ENCODE measurements around the gene TMEM169. TPM values are rescaled to one million over a fixed set of nuclear protein-coding genes. Genes with fewer than 3 reads are reported as not detected.

Gene TMEM169
- polyA plus RNA-seq, 1 donor from 2014 or later: 29.6 TPM

GRCh38 chr2:216144857-216145256, 63.1 kb downstream of the TMEM169 start:
- Histone ChIP-seq H3F3A (ENCODE audit: insufficient read depth, low read length, poor library complexity, severe bottlenecking) (no peaks in the 10 kb centered on the region), H2AFZ (ENCODE audit: low read depth, low read length) (no peak overlapping the region), H4K20me1 (ENCODE audit: insufficient read depth) (no peaks in the 10 kb centered on the region), H3K27ac (ENCODE audit: low read length) (no peak overlapping the region), H3K9ac (ENCODE audit: low read length) (no peak overlapping the region), H3K4me3 (ENCODE audit: low read length) (no peak overlapping the region), H3K27me3 (ENCODE audit: insufficient read depth, low read depth, low read length) (no peaks in the 10 kb centered on the region), H3K36me3 (ENCODE audit: insufficient read depth, low read length) (peaks cover 11% of the 10 kb centered on the region), H3K9me3 (ENCODE audit: low read length) (no peaks in the 10 kb centered on the region), H3K9me2 (ENCODE audit: insufficient read depth, low read length) (no peaks in the 10 kb centered on the region), H3K4me2 (ENCODE audit: low read length) (no peak overlapping the region), H3K79me2 (replicated peaks; ENCODE audit: insufficient read depth, low read length) (peaks cover 4% of the 10 kb centered on the region)
- TF ChIP-seq EZH2 (IDR thresholded peaks at IDR 0.05; ENCODE audit: borderline replicate concordance, insufficient read depth, low read length, poor library complexity, severe bottlenecking): no peak
- TF ChIP-seq REST (IDR thresholded peaks at IDR 0.05; ENCODE audit: borderline replicate concordance): no peak
- TF ChIP-seq, protein P1, sequence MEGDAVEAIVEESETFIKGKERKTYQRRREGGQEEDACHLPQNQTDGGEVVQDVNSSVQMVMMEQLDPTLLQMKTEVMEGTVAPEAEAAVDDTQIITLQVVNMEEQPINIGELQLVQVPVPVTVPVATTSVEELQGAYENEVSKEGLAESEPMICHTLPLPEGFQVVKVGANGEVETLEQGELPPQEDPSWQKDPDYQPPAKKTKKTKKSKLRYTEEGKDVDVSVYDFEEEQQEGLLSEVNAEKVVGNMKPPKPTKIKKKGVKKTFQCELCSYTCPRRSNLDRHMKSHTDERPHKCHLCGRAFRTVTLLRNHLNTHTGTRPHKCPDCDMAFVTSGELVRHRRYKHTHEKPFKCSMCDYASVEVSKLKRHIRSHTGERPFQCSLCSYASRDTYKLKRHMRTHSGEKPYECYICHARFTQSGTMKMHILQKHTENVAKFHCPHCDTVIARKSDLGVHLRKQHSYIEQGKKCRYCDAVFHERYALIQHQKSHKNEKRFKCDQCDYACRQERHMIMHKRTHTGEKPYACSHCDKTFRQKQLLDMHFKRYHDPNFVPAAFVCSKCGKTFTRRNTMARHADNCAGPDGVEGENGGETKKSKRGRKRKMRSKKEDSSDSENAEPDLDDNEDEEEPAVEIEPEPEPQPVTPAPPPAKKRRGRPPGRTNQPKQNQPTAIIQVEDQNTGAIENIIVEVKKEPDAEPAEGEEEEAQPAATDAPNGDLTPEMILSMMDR (IDR thresholded peaks at IDR 0.05; ENCODE audit: poor library complexity, severe bottlenecking): no peak
- no peak for TF ChIP-seq SMC3 (conservative IDR thresholded peaks at IDR 0.05; ENCODE audit: poor library complexity)
- TF ChIP-seq MXI1 (conservative IDR thresholded peaks at IDR 0.05; ENCODE audit: poor library complexity, severe bottlenecking): no peak
- TF ChIP-seq POLR2AphosphoS5 (IDR thresholded peaks at IDR 0.05): no peak
- TF ChIP-seq EP300 (conservative IDR thresholded peaks at IDR 0.05; ENCODE audit: poor library complexity, severe bottlenecking): no peak
- no peak for TF ChIP-seq TAF1 (IDR thresholded peaks at IDR 0.05; ENCODE audit: low read depth)

DNA sequence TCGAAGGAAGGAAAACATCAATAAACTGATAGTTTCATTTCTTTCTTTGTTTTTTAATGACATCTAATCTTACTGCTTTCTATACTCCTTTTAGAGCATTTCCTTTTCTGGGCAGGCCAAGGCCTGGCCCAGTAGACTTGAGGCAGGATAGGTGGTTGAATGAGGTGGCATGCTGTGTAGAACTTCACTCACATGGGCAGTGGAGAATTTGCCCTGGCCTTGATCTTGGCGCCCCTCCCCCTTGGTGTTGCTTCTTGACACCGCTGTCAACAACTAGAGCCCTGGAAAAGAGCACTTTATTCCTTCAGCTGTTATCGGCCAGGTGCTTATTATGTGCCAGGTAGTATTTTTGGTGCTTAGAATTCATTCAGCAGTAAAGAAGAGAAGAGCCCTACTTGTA, 64.9 kb downstream of the TMEM169 start:
- no peaks in the 10 kb centered on the region for H4K20me1 ChIP-seq (ENCODE audit: insufficient read depth)
- H3K9me2 ChIP-seq (ENCODE audit: insufficient read depth, low read length): no peaks in the 10 kb centered on the region
- H2AFZ ChIP-seq (ENCODE audit: low read depth, low read length): no peak overlapping the region
- peaks cover 8% of the 10 kb centered on the region for H3K36me3 ChIP-seq (ENCODE audit: insufficient read depth, low read length)
- TF ChIP-seq, protein P1 (IDR thresholded peaks at IDR 0.05; ENCODE audit: poor library complexity, severe bottlenecking): no peak
- no peak for TF ChIP-seq RAD21 (conservative IDR thresholded peaks at IDR 0.05)
- TF ChIP-seq MXI1 (conservative IDR thresholded peaks at IDR 0.05; ENCODE audit: poor library complexity, severe bottlenecking): no peak
- TF ChIP-seq EZH2 (IDR thresholded peaks at IDR 0.05; ENCODE audit: borderline replicate concordance, insufficient read depth, low read length, poor library complexity, severe bottlenecking): no peak
- TF ChIP-seq TAF1 (IDR thresholded peaks at IDR 0.05; ENCODE audit: low read depth): no peak
- no peak for TF ChIP-seq REST (IDR thresholded peaks at IDR 0.05; ENCODE audit: borderline replicate concordance)
- TF ChIP-seq SMC3 (conservative IDR thresholded peaks at IDR 0.05; ENCODE audit: poor library complexity): no peak
- TF ChIP-seq EP300 (conservative IDR thresholded peaks at IDR 0.05; ENCODE audit: poor library complexity, severe bottlenecking): no peak
- no peak for TF ChIP-seq POLR2AphosphoS5 (IDR thresholded peaks at IDR 0.05)
- H3K9me3 ChIP-seq (ENCODE audit: low read length): no peaks in the 10 kb centered on the region
- H3K27ac ChIP-seq (ENCODE audit: low read length): no peak overlapping the region
- no peaks in the 10 kb centered on the region for H3K79me2 ChIP-seq (replicated peaks; ENCODE audit: insufficient read depth, low read length)
- no peak overlapping the region for H3K4me2 ChIP-seq (ENCODE audit: low read length)
- H3F3A ChIP-seq (ENCODE audit: insufficient read depth, low read length, poor library complexity, severe bottlenecking): no peaks in the 10 kb centered on the region
- H3K9ac ChIP-seq (ENCODE audit: low read length): no peak overlapping the region
- no peak overlapping the region for H3K4me3 ChIP-seq (ENCODE audit: low read length)
- no peaks in the 10 kb centered on the region for H3K27me3 ChIP-seq (ENCODE audit: insufficient read depth, low read depth, low read length)

All from neural cell (in vitro differentiated cells).